MM.1S (cell line): ENCODE measurements around the gene RNASE9.

Experiments used
- DNase-seq: peaks from one replicate; pipeline ENCODE4 v3.0.0-alpha.2; 2015
- H2AFZ ChIP-seq: fragments of 300-600 bp; sonication (generic); 2 replicates; pipeline ENCODE4 v1.6.0; 2016; ENCODE audit warnings: antibody characterized with exemption, low read length
- H3F3A ChIP-seq: fragments of 300-600 bp; sonication (generic); 2 replicates; pipeline ENCODE4 v1.6.1; 2016; ENCODE audit warnings: mild to moderate bottlenecking, antibody characterized with exemption, low read length, moderate library complexity, mixed read lengths; ENCODE audit not compliant: insufficient read depth
- H3K27ac ChIP-seq: fragments of 300-600 bp; sonication (generic); 2 replicates; pipeline ENCODE4 v1.5.1; 2016; ENCODE audit warnings: mild to moderate bottlenecking, low read length
- H3K27me3 ChIP-seq: fragments of 300-600 bp; sonication (generic); replicated peaks from 2 replicates; pipeline ENCODE4 v1.6.0; 2016; ENCODE audit warnings: low read length; ENCODE audit not compliant: insufficient read depth
- H3K36me3 ChIP-seq: fragments of 300-600 bp; sonication (generic); replicated peaks from 2 replicates; pipeline ENCODE4 v1.6.1; 2016; ENCODE audit warnings: mild to moderate bottlenecking, low read length, mixed read lengths; ENCODE audit not compliant: insufficient read depth
- H3K4me1 ChIP-seq: fragments of 300-600 bp; sonication (generic); 2 replicates; pipeline ENCODE4 v1.6.1; 2016; ENCODE audit warnings: low read length, mixed read lengths
- H3K4me2 ChIP-seq: fragments of 300-600 bp; sonication (generic); 2 replicates; pipeline ENCODE4 v1.6.0; 2016; ENCODE audit warnings: low read depth, low read length
- H3K4me3 ChIP-seq: fragments of 300-600 bp; sonication (generic); 2 replicates; pipeline ENCODE4 v1.5.1; 2016; ENCODE audit warnings: low read length, mixed read lengths
- H3K79me2 ChIP-seq: fragments of 300-600 bp; sonication (generic); 2 replicates; pipeline ENCODE4 v1.6.1; 2016; ENCODE audit warnings: mixed run types, low read length, mixed read lengths
- H3K9ac ChIP-seq: fragments of 300-600 bp; sonication (generic); 2 replicates; pipeline ENCODE4 v1.6.1; 2016; ENCODE audit warnings: low read length, mixed read lengths
- H3K9me2 ChIP-seq: fragments of 300-600 bp; sonication (generic); replicated peaks from 2 replicates; pipeline ENCODE4 v1.6.1; 2016; ENCODE audit warnings: mild to moderate bottlenecking, low read length, mixed read lengths; ENCODE audit not compliant: insufficient read depth
- H3K9me3 ChIP-seq: fragments of 300-600 bp; sonication (generic); replicated peaks from 2 replicates; pipeline ENCODE4 v1.6.1; 2016; ENCODE audit warnings: mild to moderate bottlenecking, low read length, mixed read lengths; ENCODE audit not compliant: insufficient read depth
- H4K20me1 ChIP-seq: fragments of 300-600 bp; sonication (generic); 2 replicates; pipeline ENCODE4 v1.6.1; 2016; ENCODE audit warnings: mild to moderate bottlenecking, low read length, moderate library complexity, mixed read lengths; ENCODE audit not compliant: insufficient read depth
- EZH2 ChIP-seq: fragments of 300-600 bp; sonication (generic); optimal IDR thresholded peaks from 2 replicates; pipeline ENCODE3; 2017; ENCODE audit warnings: low read depth, mild to moderate bottlenecking, antibody characterized with exemption, low read length, mixed read lengths
- EZH2phosphoT487 ChIP-seq: fragments of 300-600 bp; sonication (generic); IDR thresholded peaks from 2 replicates; pipeline ENCODE4 v1.6.1; 2018; ENCODE audit warnings: antibody characterized with exemption, low read length
- TF ChIP-seq, protein P1 (sequence below): fragments of 300-600 bp; sonication (generic); IDR thresholded peaks from 2 replicates; pipeline ENCODE4 v1.5.1; 2016; ENCODE audit warnings: antibody characterized with exemption, low read length, mixed read lengths

RNASE9 gene

DNA sequence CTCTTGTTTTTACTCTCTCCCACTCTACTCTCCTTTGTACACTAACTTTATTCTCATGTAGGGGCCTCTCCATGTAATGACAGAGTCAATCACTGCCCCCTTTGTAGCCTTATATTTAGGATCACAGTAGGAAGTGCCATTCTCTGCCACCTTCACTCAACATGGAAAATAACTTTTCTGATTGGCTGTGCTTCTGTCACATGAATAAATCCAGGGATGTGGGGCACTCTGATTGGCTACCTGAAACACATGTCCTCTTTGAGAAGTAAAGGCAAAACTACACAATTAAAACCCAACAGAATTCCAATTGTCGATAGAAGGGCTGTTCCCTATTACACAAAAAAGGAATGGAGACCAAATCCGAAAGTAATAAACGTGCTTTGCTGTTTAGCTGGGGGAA lies at the start of gene RNASE9:
RNASE9 (minus strand) TSS at position 87 of the 400 bp plus-strand sequence.
- TF ChIP-seq EZH2phosphoT487 (no peak), EZH2 (no peak)
- TF ChIP-seq, protein P1, sequence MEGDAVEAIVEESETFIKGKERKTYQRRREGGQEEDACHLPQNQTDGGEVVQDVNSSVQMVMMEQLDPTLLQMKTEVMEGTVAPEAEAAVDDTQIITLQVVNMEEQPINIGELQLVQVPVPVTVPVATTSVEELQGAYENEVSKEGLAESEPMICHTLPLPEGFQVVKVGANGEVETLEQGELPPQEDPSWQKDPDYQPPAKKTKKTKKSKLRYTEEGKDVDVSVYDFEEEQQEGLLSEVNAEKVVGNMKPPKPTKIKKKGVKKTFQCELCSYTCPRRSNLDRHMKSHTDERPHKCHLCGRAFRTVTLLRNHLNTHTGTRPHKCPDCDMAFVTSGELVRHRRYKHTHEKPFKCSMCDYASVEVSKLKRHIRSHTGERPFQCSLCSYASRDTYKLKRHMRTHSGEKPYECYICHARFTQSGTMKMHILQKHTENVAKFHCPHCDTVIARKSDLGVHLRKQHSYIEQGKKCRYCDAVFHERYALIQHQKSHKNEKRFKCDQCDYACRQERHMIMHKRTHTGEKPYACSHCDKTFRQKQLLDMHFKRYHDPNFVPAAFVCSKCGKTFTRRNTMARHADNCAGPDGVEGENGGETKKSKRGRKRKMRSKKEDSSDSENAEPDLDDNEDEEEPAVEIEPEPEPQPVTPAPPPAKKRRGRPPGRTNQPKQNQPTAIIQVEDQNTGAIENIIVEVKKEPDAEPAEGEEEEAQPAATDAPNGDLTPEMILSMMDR, result no peak
- Histone ChIP-seq H3K4me3 (no peak within 1 kb of the TSS), H3F3A (no peaks in the 10 kb centered on the region), H3K4me2 (no peak within 1 kb of the TSS), H3K9me2 (no peaks in the 10 kb centered on the region), H3K9me3 (no peaks in the 10 kb centered on the region), H3K27ac (no peak within 1 kb of the TSS), H3K36me3 (no peaks in the 10 kb centered on the region), H2AFZ (no peak within 1 kb of the TSS), H3K4me1 (no peaks in the 10 kb centered on the region), H3K9ac (no peak within 1 kb of the TSS), H3K27me3 (no peaks in the 10 kb centered on the region), H3K79me2 (no peaks in the 10 kb centered on the region), H4K20me1 (no peaks in the 10 kb centered on the region)
- DNase-seq, result no peak

DNA sequence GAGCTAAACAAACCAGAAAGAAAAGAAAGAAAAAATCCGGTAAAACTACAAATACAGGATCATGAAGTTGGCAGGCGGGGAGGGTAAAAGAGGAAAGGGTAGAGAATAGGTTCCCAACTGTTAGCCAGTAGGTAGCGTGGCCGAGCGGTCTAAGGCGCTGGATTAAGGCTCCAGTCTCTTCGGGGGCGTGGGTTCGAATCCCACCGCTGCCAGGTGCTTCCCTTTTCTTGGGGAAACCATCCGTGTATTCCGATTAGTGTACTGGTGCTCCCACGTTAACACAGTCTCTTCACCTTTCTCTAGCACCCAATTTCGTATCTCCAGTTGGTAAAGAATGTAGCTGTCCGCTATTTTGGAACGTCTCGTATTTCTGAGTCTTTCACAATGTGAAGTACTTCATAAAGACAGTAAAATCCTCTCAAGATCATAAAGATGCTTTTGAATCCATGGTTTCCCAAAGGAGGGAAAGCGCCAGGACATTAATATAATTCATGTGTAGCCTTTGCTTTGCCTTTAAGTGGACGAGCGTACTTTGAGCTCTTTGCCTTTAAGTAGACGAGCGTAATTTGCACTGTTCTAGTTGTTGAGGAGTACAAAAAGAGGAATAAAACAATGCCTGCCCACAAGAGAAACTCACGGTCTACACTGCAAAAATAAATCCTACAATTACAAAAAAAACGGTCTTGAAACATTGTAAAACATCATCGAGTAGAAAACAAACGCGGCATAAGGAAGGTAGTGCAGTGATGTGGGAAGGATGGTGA lies 49.3 kb upstream of the RNASE9 start:
- H3K4me3 ChIP-seq, result peak overlapping the region; percentile 79
- no peaks in the 10 kb centered on the region for H3K9me3 ChIP-seq
- no peak overlapping the region for H3K27ac ChIP-seq
- no peaks in the 10 kb centered on the region for H3K36me3 ChIP-seq
- H3K27me3 ChIP-seq, result no peaks in the 10 kb centered on the region
- H4K20me1 ChIP-seq, result no peaks in the 10 kb centered on the region
- peaks cover 22% of the 10 kb centered on the region for H3F3A ChIP-seq
- no peaks in the 10 kb centered on the region; the same call in 1 of the 2 replicates for H3K4me1 ChIP-seq
- peak overlapping the region; percentile 72 for H2AFZ ChIP-seq
- H3K4me2 ChIP-seq, result peak overlapping the region; percentile 55; the same call in 1 of the 2 replicates
- no peaks in the 10 kb centered on the region for H3K9me2 ChIP-seq
- no peaks in the 10 kb centered on the region for H3K79me2 ChIP-seq
- peak; percentile 41 for DNase-seq
- peak overlapping the region; percentile 37; the same call in 1 of the 2 replicates for H3K9ac ChIP-seq
- TF ChIP-seq EZH2 (no peak), EZH2phosphoT487 (no peak)
- TF ChIP-seq, protein P1, result no peak

DNA sequence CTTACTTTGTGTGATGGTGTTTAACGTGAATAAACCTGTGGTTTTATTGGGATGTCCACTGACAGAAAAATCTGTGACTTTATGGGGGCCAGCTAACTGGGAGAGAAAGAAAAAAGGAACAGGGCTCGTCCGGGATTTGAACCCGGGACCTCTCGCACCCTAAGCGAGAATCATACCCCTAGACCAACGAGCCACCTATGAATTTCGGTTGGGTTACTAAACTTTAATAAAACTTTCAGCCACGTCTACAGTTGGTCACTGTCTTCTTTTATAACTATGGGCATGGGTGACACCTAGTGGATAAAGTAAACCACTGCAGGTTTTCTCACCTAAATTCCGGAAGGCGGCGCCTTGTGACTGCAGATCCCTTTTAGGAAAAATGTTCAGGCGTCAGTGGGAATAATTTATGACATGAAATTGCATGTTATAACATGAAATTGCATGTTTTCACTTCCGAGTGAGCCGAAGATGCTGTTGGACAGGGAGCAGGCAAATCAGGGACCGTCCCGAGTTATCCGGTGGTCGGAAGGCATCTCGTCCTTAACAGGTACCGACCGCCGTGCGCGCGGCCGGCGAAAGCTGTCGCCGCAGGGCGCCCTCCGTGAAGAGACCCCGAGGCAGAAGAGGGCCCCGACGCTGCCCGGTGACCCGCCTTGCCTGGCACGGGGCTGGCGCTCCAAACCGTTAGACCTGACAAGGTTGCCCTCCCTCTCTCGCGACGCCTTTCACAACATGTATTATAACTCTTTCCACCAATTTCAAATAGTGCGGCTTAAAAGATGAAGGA lies 48.6 kb upstream of the RNASE9 start:
- H3K9me2 ChIP-seq, result no peaks in the 10 kb centered on the region
- no peak overlapping the region for H3K27ac ChIP-seq
- H3K27me3 ChIP-seq, result no peaks in the 10 kb centered on the region
- H3K79me2 ChIP-seq, result no peaks in the 10 kb centered on the region
- H3K36me3 ChIP-seq, result no peaks in the 10 kb centered on the region
- peak overlapping the region; percentile 79 for H3K4me3 ChIP-seq
- H3F3A ChIP-seq, result peaks cover 22% of the 10 kb centered on the region
- DNase-seq, result peak; percentile 76
- TF ChIP-seq, protein P1, result peak; percentile 69
- TF ChIP-seq EZH2 (no peak), EZH2phosphoT487 (no peak)
- H4K20me1 ChIP-seq, result no peaks in the 10 kb centered on the region
- peak overlapping the region; percentile 37; the same call in 1 of the 2 replicates for H3K9ac ChIP-seq
- no peaks in the 10 kb centered on the region for H3K9me3 ChIP-seq
- peak overlapping the region; percentile 55; the same call in 1 of the 2 replicates for H3K4me2 ChIP-seq
- no peaks in the 10 kb centered on the region; the same call in 1 of the 2 replicates for H3K4me1 ChIP-seq
- H2AFZ ChIP-seq, result peak overlapping the region; percentile 72
